NB4 (cell line): ENCODE results near the gene WDFY3.

ENCODE experiments used
- POLR2A ChIP-seq: IDR thresholded peaks from 2 replicates; pipeline ENCODE4 v1.6.1; 2011; ENCODE audit warnings: mild to moderate bottlenecking; ENCODE audit not compliant: insufficient read length; ENCODE audit errors: extremely low read depth
- TF ChIP-seq, protein P1 (sequence below): IDR thresholded peaks from one replicate; pipeline ENCODE4 v1.5.1; 2012; ENCODE audit warnings: low read depth, low read length

DNA sequence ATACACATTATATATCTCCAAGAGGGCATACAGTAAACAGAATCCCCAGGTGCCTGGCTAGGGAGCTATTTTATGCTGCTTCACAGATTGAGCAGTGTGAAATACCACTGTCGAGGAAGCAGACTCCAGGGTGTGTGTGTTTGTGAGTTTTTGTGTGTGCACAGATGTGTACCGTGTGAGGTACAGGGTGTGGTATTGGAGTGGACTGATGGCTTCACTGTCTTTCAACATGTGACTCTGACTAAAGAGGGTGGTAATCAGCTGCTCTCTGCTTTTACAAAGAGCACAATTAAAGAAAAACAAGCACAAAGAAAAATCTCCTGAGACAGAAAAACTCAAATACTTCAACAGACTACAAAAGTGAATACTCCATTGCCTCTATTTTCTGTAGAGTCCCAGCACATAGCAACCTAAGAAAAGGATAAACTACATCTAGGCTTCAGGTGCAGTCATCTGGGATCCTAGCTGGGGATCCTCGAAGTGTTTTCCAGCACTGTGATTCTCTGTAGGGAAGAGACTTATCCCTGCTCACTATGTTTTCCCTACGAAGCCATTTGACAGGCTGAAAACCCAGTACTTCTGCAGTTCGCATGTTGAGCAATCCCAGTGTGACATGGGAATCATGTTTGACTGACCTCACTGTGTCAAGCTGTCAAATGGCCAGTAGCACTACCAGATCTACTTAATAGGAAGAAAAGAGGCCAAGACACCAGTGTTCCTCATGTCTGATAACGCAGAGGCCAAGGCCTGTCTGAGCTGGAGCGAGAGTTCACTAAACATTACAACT lies 283.2 kb downstream of the WDFY3 start:
- TF ChIP-seq, protein P1, sequence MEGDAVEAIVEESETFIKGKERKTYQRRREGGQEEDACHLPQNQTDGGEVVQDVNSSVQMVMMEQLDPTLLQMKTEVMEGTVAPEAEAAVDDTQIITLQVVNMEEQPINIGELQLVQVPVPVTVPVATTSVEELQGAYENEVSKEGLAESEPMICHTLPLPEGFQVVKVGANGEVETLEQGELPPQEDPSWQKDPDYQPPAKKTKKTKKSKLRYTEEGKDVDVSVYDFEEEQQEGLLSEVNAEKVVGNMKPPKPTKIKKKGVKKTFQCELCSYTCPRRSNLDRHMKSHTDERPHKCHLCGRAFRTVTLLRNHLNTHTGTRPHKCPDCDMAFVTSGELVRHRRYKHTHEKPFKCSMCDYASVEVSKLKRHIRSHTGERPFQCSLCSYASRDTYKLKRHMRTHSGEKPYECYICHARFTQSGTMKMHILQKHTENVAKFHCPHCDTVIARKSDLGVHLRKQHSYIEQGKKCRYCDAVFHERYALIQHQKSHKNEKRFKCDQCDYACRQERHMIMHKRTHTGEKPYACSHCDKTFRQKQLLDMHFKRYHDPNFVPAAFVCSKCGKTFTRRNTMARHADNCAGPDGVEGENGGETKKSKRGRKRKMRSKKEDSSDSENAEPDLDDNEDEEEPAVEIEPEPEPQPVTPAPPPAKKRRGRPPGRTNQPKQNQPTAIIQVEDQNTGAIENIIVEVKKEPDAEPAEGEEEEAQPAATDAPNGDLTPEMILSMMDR = no peak
- no peak for TF ChIP-seq POLR2A
